ENCODE data around the gene LGALS7B.

LGALS7B gene

GRCh38 chr19:38788478-38789243, at the start of gene LGALS7B:
LGALS7B (plus strand) TSS chr19:38789200; CDS start chr19:38789227, 27 bp downstream.
- Histone ChIP-seq H3K27ac (ENCODE audit: low read depth, low read length) (no peak within 1 kb of the TSS), H3K9ac (ENCODE audit: low read length) (no peak within 1 kb of the TSS), H2AFZ (ENCODE audit: low read depth, low read length, severe bottlenecking) (no peak within 1 kb of the TSS), H4K20me1 (ENCODE audit: low read depth, low read length) (no peaks in the 10 kb centered on the region), H3K4me2 (ENCODE audit: low read depth, low read length, poor library complexity, severe bottlenecking) (no peak within 1 kb of the TSS), H3K4me3 (ENCODE audit: insufficient read depth, low read length, poor library complexity, severe bottlenecking) (no peak within 1 kb of the TSS), H3K27me3 (ENCODE audit: low read length) (no peaks in the 10 kb centered on the region), H3K9me3 (ENCODE audit: insufficient read depth, low read length) (no peaks in the 10 kb centered on the region), H3F3A (ENCODE audit: insufficient read depth) (no peaks in the 10 kb centered on the region), H3K36me3 (ENCODE audit: low read length) (no peaks in the 10 kb centered on the region), H3K9me2 (replicated peaks; ENCODE audit: insufficient read depth, low read length) (no peaks in the 10 kb centered on the region), H3K79me2 (ENCODE audit: insufficient read depth, low read length) (no peaks in the 10 kb centered on the region)
- TF ChIP-seq CTCF (IDR thresholded peaks at IDR 0.05; ENCODE audit: insufficient read depth, low read length, poor library complexity, severe bottlenecking) (no peak), EZH2phosphoT487 (conservative IDR thresholded peaks at IDR 0.05; ENCODE audit: low read length) (no peak)

- Histone ChIP-seq H3K27me3 (ENCODE audit: low read length) (no peaks in the 10 kb centered on the region), H3K9ac (ENCODE audit: low read length) (no peak overlapping the region), H3F3A (ENCODE audit: insufficient read depth) (peaks cover 6% of the 10 kb centered on the region), H3K9me2 (replicated peaks; ENCODE audit: insufficient read depth, low read length) (no peaks in the 10 kb centered on the region), H4K20me1 (ENCODE audit: low read depth, low read length) (no peaks in the 10 kb centered on the region), H3K9me3 (ENCODE audit: insufficient read depth, low read length) (no peaks in the 10 kb centered on the region), H3K79me2 (ENCODE audit: insufficient read depth, low read length) (no peaks in the 10 kb centered on the region), H2AFZ (ENCODE audit: low read depth, low read length, severe bottlenecking) (no peak overlapping the region), H3K4me3 (ENCODE audit: insufficient read depth, low read length, poor library complexity, severe bottlenecking) (no peak overlapping the region), H3K36me3 (ENCODE audit: low read length) (no peaks in the 10 kb centered on the region), H3K4me2 (ENCODE audit: low read depth, low read length, poor library complexity, severe bottlenecking) (no peak overlapping the region), H3K27ac (ENCODE audit: low read depth, low read length) (no peak overlapping the region)
- TF ChIP-seq CTCF (IDR thresholded peaks at IDR 0.05; ENCODE audit: insufficient read depth, low read length, poor library complexity, severe bottlenecking) (no peak), EZH2phosphoT487 (conservative IDR thresholded peaks at IDR 0.05; ENCODE audit: low read length) (no peak)
These were observed 49.4 kb upstream of the LGALS7B start for GRCh38 chr19:38739440-38740256.

GRCh38 chr19:38740257-38740592, 48.8 kb upstream of the LGALS7B start:
- Histone ChIP-seq H3K79me2 (ENCODE audit: insufficient read depth, low read length) (no peaks in the 10 kb centered on the region), H3K4me2 (ENCODE audit: low read depth, low read length, poor library complexity, severe bottlenecking) (no peak overlapping the region), H3K9me2 (replicated peaks; ENCODE audit: insufficient read depth, low read length) (no peaks in the 10 kb centered on the region)

More at GRCh38 chr19:38740257-38740592, 48.8 kb upstream of the LGALS7B start:
- H3K27me3 ChIP-seq (ENCODE audit: low read length): no peaks in the 10 kb centered on the region
- H3F3A ChIP-seq (ENCODE audit: insufficient read depth): peaks cover 2% of the 10 kb centered on the region
- H3K4me3 ChIP-seq (ENCODE audit: insufficient read depth, low read length, poor library complexity, severe bottlenecking): no peak overlapping the region
- no peaks in the 10 kb centered on the region for H4K20me1 ChIP-seq (ENCODE audit: low read depth, low read length)
- no peak overlapping the region for H3K27ac ChIP-seq (ENCODE audit: low read depth, low read length)
- TF ChIP-seq CTCF (IDR thresholded peaks at IDR 0.05; ENCODE audit: insufficient read depth, low read length, poor library complexity, severe bottlenecking) (no peak), EZH2phosphoT487 (conservative IDR thresholded peaks at IDR 0.05; ENCODE audit: low read length) (no peak)
- H3K9me3 ChIP-seq (ENCODE audit: insufficient read depth, low read length): no peaks in the 10 kb centered on the region
- H3K9ac ChIP-seq (ENCODE audit: low read length): no peak overlapping the region
- H2AFZ ChIP-seq (ENCODE audit: low read depth, low read length, severe bottlenecking): no peak overlapping the region
- H3K36me3 ChIP-seq (ENCODE audit: low read length): no peaks in the 10 kb centered on the region
